HG02943 (cell line): ENCODE data around the gene TMEM120B.
"Not testable (repeated sequence)": the region's sequence is repeated elsewhere in the genome, so short reads cannot be mapped to it uniquely, and the experiment has no call there.

ENCODE experiments used
- ATAC-seq: cut with Tn5 transposase; IDR thresholded peaks from one replicate; pipeline ENCODE4 v1.9.1; 2021; ENCODE audit warnings: mild to moderate bottlenecking, low read depth, moderate library complexity; ENCODE audit not compliant: unreplicated experiment

The TMEM120B gene

GRCh38 chr12:121712461-121713256 is at the start of gene TMEM120B:
Gene TMEM120B (plus strand): TSS chr12:121712752. CDS start chr12:121712896, 144 bp downstream.
- ATAC-seq: peak; percentile 68

GRCh38 chr12:121663610-121663929 is 49.0 kb upstream of the TMEM120B start:
- no peak for ATAC-seq

- not testable (repeated sequence) for ATAC-seq
Observed at GRCh38 chr12:121666829-121667228, 45.7 kb upstream of the TMEM120B start.

GRCh38 chr12:121668750-121669520 is 43.6 kb upstream of the TMEM120B start:
- ATAC-seq: no peak

GRCh38 chr12:121669521-121669900 is 43.0 kb upstream of the TMEM120B start, which contains the start of gene MORN3:
Gene MORN3 (minus strand): TSS chr12:121669654. CDS start chr12:121669483, 171 bp downstream.
- ATAC-seq: no peak

GRCh38 chr12:121673013-121673511 is 39.5 kb upstream of the TMEM120B start:
- no peak for ATAC-seq

- no peak for ATAC-seq
Observed at GRCh38 chr12:121676190-121676589, 36.4 kb upstream of the TMEM120B start.

- ATAC-seq: no peak
Observed at GRCh38 chr12:121678305-121678704, 34.2 kb upstream of the TMEM120B start.

GRCh38 chr12:121678716-121679300 is 33.7 kb upstream of the TMEM120B start:
- no peak for ATAC-seq

- not testable (repeated sequence) for ATAC-seq
Observed at GRCh38 chr12:121679661-121680197, 32.8 kb upstream of the TMEM120B start.

GRCh38 chr12:121688966-121689365 is 23.6 kb upstream of the TMEM120B start:
- no peak for ATAC-seq

- no peak for ATAC-seq
Observed at GRCh38 chr12:121689430-121689829, 23.1 kb upstream of the TMEM120B start.

GRCh38 chr12:121692744-121693143 is 19.8 kb upstream of the TMEM120B start:
- not testable (repeated sequence) for ATAC-seq

- no peak for ATAC-seq
Observed at GRCh38 chr12:121693155-121693687, 19.3 kb upstream of the TMEM120B start.

GRCh38 chr12:121697093-121697698 is 15.4 kb upstream of the TMEM120B start:
- ATAC-seq: no peak

GRCh38 chr12:121697861-121698260 is 14.7 kb upstream of the TMEM120B start:
- ATAC-seq: not testable (repeated sequence)

GRCh38 chr12:121701667-121702277 is 10.8 kb upstream of the TMEM120B start:
- ATAC-seq: no peak

- ATAC-seq: no peak
Observed at GRCh38 chr12:121702944-121703343, 9.6 kb upstream of the TMEM120B start.

- ATAC-seq: no peak
Observed at GRCh38 chr12:121705514-121705913, 7.0 kb upstream of the TMEM120B start.
